Measurements from ENCODE around the gene SUN3. TPM values are rescaled to one million over a fixed set of nuclear protein-coding genes. Genes with fewer than 3 reads are reported as not detected.
A peak's percentile ranks its signal among the peaks of the same experiment; 100 is the strongest.
"Not testable (repeated sequence)": the region's sequence is repeated elsewhere in the genome, so short reads cannot be mapped to it uniquely, and the experiment has no call there.

Gene SUN3
- total RNA-seq, 2 donors from 2014 or later = not detected

DNA sequence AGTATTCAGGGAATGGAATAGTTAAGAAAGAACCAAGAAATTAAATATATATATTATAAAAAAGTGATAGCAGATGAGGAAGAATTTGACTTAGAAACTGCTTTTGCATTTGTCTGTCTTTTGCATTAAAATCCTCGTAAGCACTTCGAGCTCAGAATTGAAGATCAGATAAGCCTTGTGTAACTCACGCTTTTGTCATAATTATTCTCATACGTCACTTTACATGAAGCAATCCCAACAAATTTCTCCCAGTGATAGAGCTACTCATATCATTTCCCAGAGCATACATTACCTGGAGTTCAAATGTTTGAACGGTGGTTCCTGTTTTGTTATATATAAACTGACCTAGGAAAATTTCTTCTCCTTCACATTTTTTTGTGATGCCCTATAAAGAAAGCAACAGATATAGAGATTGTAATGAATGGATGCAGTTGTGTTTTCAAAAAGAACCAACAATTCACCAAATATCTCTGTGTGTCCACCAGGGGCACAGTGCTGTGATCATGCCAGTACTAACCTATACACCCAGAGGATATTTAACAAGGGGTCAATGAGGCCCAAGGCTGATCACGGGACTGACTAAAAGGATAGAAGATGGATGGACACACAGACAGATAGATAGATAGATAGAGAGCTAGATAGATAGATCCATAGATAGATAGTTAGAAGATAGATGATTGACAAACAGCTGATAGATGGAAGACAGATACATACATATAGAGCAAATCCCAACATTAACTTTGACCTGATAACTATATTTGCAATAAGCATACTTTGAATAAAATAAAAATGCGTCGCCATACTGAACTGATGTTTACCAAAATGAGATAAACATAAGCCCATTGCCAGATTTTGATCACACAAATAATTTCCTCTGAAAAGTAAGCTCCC is 40.2 kb downstream of the SUN3 start:
- peaks cover 8% of the 10 kb centered on the region for H3K9me3 Mint-ChIP-seq
- no peak overlapping the region for H3K27ac ChIP-seq (ENCODE audit: low read depth, low read length)
- H3K27ac Mint-ChIP-seq = no peak overlapping the region
- H3K9ac ChIP-seq (ENCODE audit: extremely low read depth, low read length, poor library complexity, severe bottlenecking) = no peak overlapping the region
- H3K27me3 ChIP-seq (ENCODE audit: control insufficient read depth, insufficient read depth, low read length, poor library complexity, severe bottlenecking) = no peaks in the 10 kb centered on the region
- no peak overlapping the region for H3K4me3 ChIP-seq (ENCODE audit: low read length)
- no peaks in the 10 kb centered on the region for H3K4me1 ChIP-seq (ENCODE audit: control insufficient read depth, insufficient read depth, low read length)
- H3K36me3 Mint-ChIP-seq (ENCODE audit: low read depth) = no peaks in the 10 kb centered on the region
- H3K4me3 Mint-ChIP-seq = no peak overlapping the region
- TF ChIP-seq, protein P1, sequence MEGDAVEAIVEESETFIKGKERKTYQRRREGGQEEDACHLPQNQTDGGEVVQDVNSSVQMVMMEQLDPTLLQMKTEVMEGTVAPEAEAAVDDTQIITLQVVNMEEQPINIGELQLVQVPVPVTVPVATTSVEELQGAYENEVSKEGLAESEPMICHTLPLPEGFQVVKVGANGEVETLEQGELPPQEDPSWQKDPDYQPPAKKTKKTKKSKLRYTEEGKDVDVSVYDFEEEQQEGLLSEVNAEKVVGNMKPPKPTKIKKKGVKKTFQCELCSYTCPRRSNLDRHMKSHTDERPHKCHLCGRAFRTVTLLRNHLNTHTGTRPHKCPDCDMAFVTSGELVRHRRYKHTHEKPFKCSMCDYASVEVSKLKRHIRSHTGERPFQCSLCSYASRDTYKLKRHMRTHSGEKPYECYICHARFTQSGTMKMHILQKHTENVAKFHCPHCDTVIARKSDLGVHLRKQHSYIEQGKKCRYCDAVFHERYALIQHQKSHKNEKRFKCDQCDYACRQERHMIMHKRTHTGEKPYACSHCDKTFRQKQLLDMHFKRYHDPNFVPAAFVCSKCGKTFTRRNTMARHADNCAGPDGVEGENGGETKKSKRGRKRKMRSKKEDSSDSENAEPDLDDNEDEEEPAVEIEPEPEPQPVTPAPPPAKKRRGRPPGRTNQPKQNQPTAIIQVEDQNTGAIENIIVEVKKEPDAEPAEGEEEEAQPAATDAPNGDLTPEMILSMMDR (conservative IDR thresholded peaks at IDR 0.05) = peak; percentile 77
- no peaks in the 10 kb centered on the region for H3K36me3 ChIP-seq (ENCODE audit: control insufficient read depth, insufficient read depth, low read length)
- peaks cover 29% of the 10 kb centered on the region for H3K4me1 Mint-ChIP-seq
- no peaks in the 10 kb centered on the region for H3K27me3 Mint-ChIP-seq (ENCODE audit: insufficient read depth)
- no peak for DNase-seq
- WGBS, 2 experiments (ENCODE audit: insufficient coverage in 1 of 2, insufficient read length in 1 of 2) = 89 to 91% methylated on average over 6 to 7 of the region's 8 CpGs
- no peaks in the 10 kb centered on the region for H3K9me3 ChIP-seq (ENCODE audit: control insufficient read depth, low read length)

DNA sequence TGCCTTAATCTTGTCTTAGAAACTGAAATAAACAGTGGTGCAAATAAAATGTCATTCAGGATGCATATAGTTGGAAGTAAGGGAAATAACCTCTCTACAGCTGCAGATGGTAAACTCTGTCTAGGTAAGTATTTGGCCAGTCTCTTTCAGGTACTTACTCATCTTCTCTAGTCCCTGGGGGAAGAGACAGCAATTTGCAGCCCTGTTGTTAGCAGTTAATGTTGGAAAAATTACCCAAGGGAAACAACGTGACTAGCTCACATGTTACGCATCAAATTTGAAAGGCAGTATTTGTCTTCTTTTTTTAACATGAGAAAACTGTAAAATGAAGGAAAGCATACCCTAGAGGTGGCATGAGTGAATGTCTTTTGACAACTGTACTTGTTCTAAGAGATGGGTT is 46.3 kb downstream of the SUN3 start:
- H3K4me3 Mint-ChIP-seq = no peak overlapping the region
- H3K36me3 ChIP-seq (ENCODE audit: control insufficient read depth, insufficient read depth, low read length) = peaks cover 9% of the 10 kb centered on the region
- H3K27me3 ChIP-seq (ENCODE audit: control insufficient read depth, insufficient read depth, low read length, poor library complexity, severe bottlenecking) = no peaks in the 10 kb centered on the region
- no peaks in the 10 kb centered on the region for H3K9me3 Mint-ChIP-seq
- no peaks in the 10 kb centered on the region for H3K27me3 Mint-ChIP-seq (ENCODE audit: insufficient read depth)
- no peak for DNase-seq
- peaks cover 8% of the 10 kb centered on the region for H3K36me3 Mint-ChIP-seq (ENCODE audit: low read depth)
- H3K27ac ChIP-seq (ENCODE audit: low read depth, low read length) = no peak overlapping the region
- peaks cover 8% of the 10 kb centered on the region for H3K4me1 Mint-ChIP-seq
- peaks cover 6% of the 10 kb centered on the region for H3K4me1 ChIP-seq (ENCODE audit: control insufficient read depth, insufficient read depth, low read length)
- TF ChIP-seq, protein P1 (conservative IDR thresholded peaks at IDR 0.05) = peak; percentile 25
- no peak overlapping the region for H3K27ac Mint-ChIP-seq
- H3K9me3 ChIP-seq (ENCODE audit: control insufficient read depth, low read length) = no peaks in the 10 kb centered on the region
- H3K9ac ChIP-seq (ENCODE audit: extremely low read depth, low read length, poor library complexity, severe bottlenecking) = no peak overlapping the region
- H3K4me3 ChIP-seq (ENCODE audit: low read length) = no peak overlapping the region
- 67 to 69% methylated on average over 2 of the region's 2 CpGs for WGBS, 2 experiments (ENCODE audit: insufficient coverage in 1 of 2, insufficient read length in 1 of 2)

DNA sequence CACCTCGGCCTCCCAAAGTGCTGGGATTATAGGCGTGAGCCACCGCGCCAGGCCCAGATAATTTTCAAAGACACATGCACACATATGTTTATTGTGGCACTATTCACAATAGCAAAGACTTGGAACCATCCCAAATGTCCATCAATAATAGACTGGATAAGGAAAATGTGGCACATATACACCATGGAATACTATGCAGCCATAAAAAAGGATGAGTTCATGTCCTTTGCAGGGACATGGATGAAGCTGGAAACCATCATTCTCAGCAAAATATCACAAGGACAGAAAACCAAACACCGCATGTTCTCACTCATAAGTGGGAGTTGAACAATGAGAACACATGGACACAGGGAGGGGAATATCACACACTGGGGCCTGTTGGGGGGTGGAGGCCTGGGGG is 48.3 kb downstream of the SUN3 start:
- WGBS, 2 experiments (ENCODE audit: insufficient coverage in 1 of 2, insufficient read length in 1 of 2) = 83 to 98% methylated on average over 4 of the region's 5 CpGs
- not testable (repeated sequence) for H3K4me1 Mint-ChIP-seq; H3K4me3 Mint-ChIP-seq; DNase-seq; H3K4me3 ChIP-seq (ENCODE audit: low read length); H3K9me3 ChIP-seq (ENCODE audit: control insufficient read depth, low read length); H3K27me3 ChIP-seq (ENCODE audit: control insufficient read depth, insufficient read depth, low read length, poor library complexity, severe bottlenecking); H3K9ac ChIP-seq (ENCODE audit: extremely low read depth, low read length, poor library complexity, severe bottlenecking); H3K9me3 Mint-ChIP-seq; H3K27ac Mint-ChIP-seq; H3K27ac ChIP-seq (ENCODE audit: low read depth, low read length); H3K4me1 ChIP-seq (ENCODE audit: control insufficient read depth, insufficient read depth, low read length); H3K27me3 Mint-ChIP-seq (ENCODE audit: insufficient read depth)
- H3K36me3 ChIP-seq (ENCODE audit: control insufficient read depth, insufficient read depth, low read length) = peaks cover 28% of the 10 kb centered on the region
- H3K36me3 Mint-ChIP-seq (ENCODE audit: low read depth) = peaks cover 25% of the 10 kb centered on the region
